ENCODE results near the gene TAB2.

Gene TAB2

GRCh38 chr6:149329529-149329928 lies 12.0 kb downstream of the TAB2 start:
- TF ChIP-seq POLR2AphosphoS5 (IDR thresholded peaks at IDR 0.05; ENCODE audit: low read depth, low read length) (no peak), SIN3A (IDR thresholded peaks at IDR 0.05; ENCODE audit: borderline replicate concordance, insufficient read depth, low read length) (no peak), TAF1 (IDR thresholded peaks at IDR 0.05; ENCODE audit: borderline replicate concordance, insufficient read depth, low read length) (no peak), FOXP2 (optimal IDR thresholded peaks at IDR 0.05; ENCODE audit: borderline replicate concordance, extremely low read depth, extremely low read length, insufficient read depth) (no peak)

- no peak for TF ChIP-seq REST (IDR thresholded peaks at IDR 0.05; ENCODE audit: insufficient read depth in 1 of 2, low read depth in 2 of 2, low read length in 2 of 2)
- TF ChIP-seq SIN3A (IDR thresholded peaks at IDR 0.05; ENCODE audit: borderline replicate concordance, insufficient read depth, low read length), result no peak
- TF ChIP-seq POLR2AphosphoS5 (IDR thresholded peaks at IDR 0.05; ENCODE audit: low read depth, low read length), result no peak
- no peak for TF ChIP-seq FOXP2 (optimal IDR thresholded peaks at IDR 0.05; ENCODE audit: borderline replicate concordance, extremely low read depth, extremely low read length, insufficient read depth)
- no peak for TF ChIP-seq TAF1 (IDR thresholded peaks at IDR 0.05; ENCODE audit: borderline replicate concordance, insufficient read depth, low read length)
Measured at GRCh38 chr6:149330133-149330532, 12.6 kb downstream of the TAB2 start.

- TF ChIP-seq REST (IDR thresholded peaks at IDR 0.05; ENCODE audit: insufficient read depth in 1 of 2, low read depth in 2 of 2, low read length in 2 of 2) (no peak), POLR2AphosphoS5 (IDR thresholded peaks at IDR 0.05; ENCODE audit: low read depth, low read length) (no peak), TAF1 (IDR thresholded peaks at IDR 0.05; ENCODE audit: borderline replicate concordance, insufficient read depth, low read length) (no peak), SIN3A (IDR thresholded peaks at IDR 0.05; ENCODE audit: borderline replicate concordance, insufficient read depth, low read length) (no peak), FOXP2 (optimal IDR thresholded peaks at IDR 0.05; ENCODE audit: borderline replicate concordance, extremely low read depth, extremely low read length, insufficient read depth) (no peak)
Measured at GRCh38 chr6:149331043-149331807, 13.7 kb downstream of the TAB2 start.

- TF ChIP-seq REST (IDR thresholded peaks at IDR 0.05; ENCODE audit: insufficient read depth in 1 of 2, low read depth in 2 of 2, low read length in 2 of 2) (no peak), FOXP2 (optimal IDR thresholded peaks at IDR 0.05; ENCODE audit: borderline replicate concordance, extremely low read depth, extremely low read length, insufficient read depth) (no peak), POLR2AphosphoS5 (IDR thresholded peaks at IDR 0.05; ENCODE audit: low read depth, low read length) (no peak), TAF1 (IDR thresholded peaks at IDR 0.05; ENCODE audit: borderline replicate concordance, insufficient read depth, low read length) (no peak), SIN3A (IDR thresholded peaks at IDR 0.05; ENCODE audit: borderline replicate concordance, insufficient read depth, low read length) (no peak)
Measured at GRCh38 chr6:149331871-149332270, 14.4 kb downstream of the TAB2 start.

GRCh38 chr6:149332602-149333265 lies 15.2 kb downstream of the TAB2 start:
- TF ChIP-seq TAF1 (IDR thresholded peaks at IDR 0.05; ENCODE audit: borderline replicate concordance, insufficient read depth, low read length) (no peak), POLR2AphosphoS5 (IDR thresholded peaks at IDR 0.05; ENCODE audit: low read depth, low read length) (no peak), FOXP2 (optimal IDR thresholded peaks at IDR 0.05; ENCODE audit: borderline replicate concordance, extremely low read depth, extremely low read length, insufficient read depth) (no peak), REST (IDR thresholded peaks at IDR 0.05; ENCODE audit: insufficient read depth in 1 of 2, low read depth in 2 of 2, low read length in 2 of 2) (no peak), SIN3A (IDR thresholded peaks at IDR 0.05; ENCODE audit: borderline replicate concordance, insufficient read depth, low read length) (no peak)
